ENCODE data around the gene MTR. TPM values are rescaled to one million over a fixed set of nuclear protein-coding genes. Genes with fewer than 3 reads are reported as not detected.

Gene MTR
- total and polyA plus RNA-seq, 2 experiments from 2014 or later = 17.2 to 25.9 TPM

DNA sequence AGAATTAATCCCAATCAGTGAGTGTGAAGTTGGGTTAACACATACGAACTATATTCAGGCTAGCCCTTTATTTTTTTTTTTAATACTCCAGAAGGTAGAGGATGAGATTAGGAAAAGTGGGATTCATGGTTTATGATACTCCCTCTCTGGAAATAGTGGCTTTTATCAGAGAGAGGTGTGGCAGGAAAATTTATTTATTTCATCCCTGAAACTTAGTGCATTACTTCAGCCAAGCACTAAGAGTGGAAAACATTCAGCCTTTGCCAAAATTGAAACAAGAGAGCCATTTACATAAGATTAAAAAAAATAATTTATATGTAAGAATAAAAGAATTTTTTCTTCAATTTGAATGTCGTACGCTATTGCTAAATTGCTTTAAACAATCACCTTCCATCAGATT is 35.0 kb downstream of the MTR start:
- 95 to 96% methylated on average over 3 of the region's 3 CpGs for WGBS, 2 experiments (ENCODE audit: low coverage in 1 of 2, low lambda C conversion rate in 2 of 2, missing lambda C conversion rate in 2 of 2)
- no peak overlapping the region for H3K27ac ChIP-seq
- no peaks in the 10 kb centered on the region for H4K20me1 ChIP-seq (ENCODE audit: insufficient read depth)
- H3K9me2 ChIP-seq (ENCODE audit: insufficient read depth) = no peaks in the 10 kb centered on the region
- no peaks in the 10 kb centered on the region for H3K79me2 ChIP-seq (ENCODE audit: insufficient read depth)
- no peak for TF ChIP-seq EZH2phosphoT487 (IDR thresholded peaks at IDR 0.05; ENCODE audit: insufficient read depth, low read depth)
- TF ChIP-seq EZH2 (IDR thresholded peaks at IDR 0.05; ENCODE audit: insufficient read depth, poor library complexity, severe bottlenecking) = no peak
- H3F3A ChIP-seq (ENCODE audit: insufficient read depth) = no peaks in the 10 kb centered on the region
- no peaks in the 10 kb centered on the region for H3K27me3 ChIP-seq (replicated peaks; ENCODE audit: insufficient read depth)
- H3K36me3 ChIP-seq (ENCODE audit: low read depth) = peaks cover 44% of the 10 kb centered on the region
- H3K9ac ChIP-seq = no peak overlapping the region
- in situ Hi-C loops (cut with MboI) = no loop called here
- H3K9me3 ChIP-seq (ENCODE audit: low read depth) = no peaks in the 10 kb centered on the region
- no peak overlapping the region for H3K4me2 ChIP-seq (ENCODE audit: unreplicated experiment)
- H3K4me3 ChIP-seq = no peak overlapping the region
- no peaks in the 10 kb centered on the region for H3K4me1 ChIP-seq (ENCODE audit: insufficient read depth)
- no peak for DNase-seq
- no peak overlapping the region for H2AFZ ChIP-seq

DNA sequence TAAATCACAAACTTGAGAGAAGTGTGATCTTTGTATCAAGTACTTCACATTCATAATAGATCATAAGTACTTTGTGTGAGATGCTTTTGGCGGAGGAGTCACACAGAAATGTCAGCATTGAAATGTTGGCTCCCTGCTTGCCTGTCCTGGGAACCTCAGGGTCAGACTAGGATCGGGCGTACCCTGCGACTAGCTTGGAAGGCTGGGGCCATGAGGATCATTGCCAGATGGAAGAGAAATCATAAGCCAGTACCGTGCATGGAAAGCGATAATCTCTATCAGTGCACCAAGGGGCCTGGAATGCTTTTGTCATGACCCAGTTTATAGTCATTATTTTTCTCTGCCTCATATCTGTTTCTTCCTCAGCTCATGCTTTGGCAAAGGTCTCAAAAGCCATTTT is 35.5 kb downstream of the MTR start:
- DNase-seq = no peak
- H3K36me3 ChIP-seq (ENCODE audit: low read depth) = peaks cover 47% of the 10 kb centered on the region
- in situ Hi-C loops (cut with MboI) = no loop called here

DNA sequence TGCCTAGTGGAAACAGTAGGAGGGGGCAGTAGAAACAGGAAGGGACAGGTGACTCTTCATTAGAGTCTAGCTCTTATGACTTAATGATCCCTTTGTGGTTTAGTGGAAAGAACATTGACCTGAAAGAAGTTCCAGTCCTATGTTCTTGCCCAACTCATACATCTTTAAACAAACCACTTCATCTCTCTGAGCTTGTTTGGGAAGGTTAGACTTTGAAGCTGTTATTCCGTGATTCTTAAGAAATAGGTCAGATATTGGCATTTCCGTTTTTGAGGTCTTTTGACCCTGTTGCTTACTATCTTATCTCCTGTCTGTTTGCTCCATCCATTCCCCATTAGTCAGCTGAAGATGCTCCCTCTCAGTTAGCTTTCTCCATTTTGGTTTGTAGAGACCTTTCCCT is 38.5 kb downstream of the MTR start:
- no peak overlapping the region for H3K4me2 ChIP-seq (ENCODE audit: unreplicated experiment)
- no peaks in the 10 kb centered on the region for H3K9me3 ChIP-seq (ENCODE audit: low read depth)
- no peaks in the 10 kb centered on the region for H3K27me3 ChIP-seq (replicated peaks; ENCODE audit: insufficient read depth)
- H4K20me1 ChIP-seq (ENCODE audit: insufficient read depth) = no peaks in the 10 kb centered on the region; the same call in 1 of the 2 replicates
- no peak for TF ChIP-seq EZH2phosphoT487 (IDR thresholded peaks at IDR 0.05; ENCODE audit: insufficient read depth, low read depth)
- TF ChIP-seq EZH2 (IDR thresholded peaks at IDR 0.05; ENCODE audit: insufficient read depth, poor library complexity, severe bottlenecking) = no peak
- no peak overlapping the region for H3K9ac ChIP-seq
- no peak overlapping the region for H2AFZ ChIP-seq
- H3K27ac ChIP-seq = no peak overlapping the region
- H3K9me2 ChIP-seq (ENCODE audit: insufficient read depth) = no peaks in the 10 kb centered on the region
- no peaks in the 10 kb centered on the region for H3F3A ChIP-seq (ENCODE audit: insufficient read depth)
- H3K4me3 ChIP-seq = no peak overlapping the region
- in situ Hi-C loops (cut with MboI) = no loop called here
- H3K36me3 ChIP-seq (ENCODE audit: low read depth) = peaks cover 64% of the 10 kb centered on the region
- no peaks in the 10 kb centered on the region for H3K4me1 ChIP-seq (ENCODE audit: insufficient read depth)
- 95 to 100% methylated on average over 2 of the region's 2 CpGs for WGBS, 2 experiments (ENCODE audit: low coverage in 1 of 2, low lambda C conversion rate in 2 of 2, missing lambda C conversion rate in 2 of 2)
- DNase-seq = no peak
- H3K79me2 ChIP-seq (ENCODE audit: insufficient read depth) = no peaks in the 10 kb centered on the region

More for the DNA sequence above, 35.5 kb downstream of the MTR start:
- Histone ChIP-seq H3K27ac (no peak overlapping the region), H2AFZ (no peak overlapping the region), H3K4me3 (no peak overlapping the region), H3K27me3 (replicated peaks; ENCODE audit: insufficient read depth) (no peaks in the 10 kb centered on the region), H3K79me2 (ENCODE audit: insufficient read depth) (no peaks in the 10 kb centered on the region), H3K9ac (no peak overlapping the region), H3K4me1 (ENCODE audit: insufficient read depth) (no peaks in the 10 kb centered on the region), H4K20me1 (ENCODE audit: insufficient read depth) (no peaks in the 10 kb centered on the region), H3K9me2 (ENCODE audit: insufficient read depth) (no peaks in the 10 kb centered on the region), H3K4me2 (ENCODE audit: unreplicated experiment) (no peak overlapping the region), H3F3A (ENCODE audit: insufficient read depth) (no peaks in the 10 kb centered on the region), H3K9me3 (ENCODE audit: low read depth) (no peaks in the 10 kb centered on the region)
- WGBS, 2 experiments (ENCODE audit: low coverage in 1 of 2, low lambda C conversion rate in 2 of 2, missing lambda C conversion rate in 2 of 2) = 81 to 83% methylated on average over 6 of the region's 6 CpGs
- TF ChIP-seq EZH2phosphoT487 (IDR thresholded peaks at IDR 0.05; ENCODE audit: insufficient read depth, low read depth) (no peak), EZH2 (IDR thresholded peaks at IDR 0.05; ENCODE audit: insufficient read depth, poor library complexity, severe bottlenecking) (no peak)

DNA sequence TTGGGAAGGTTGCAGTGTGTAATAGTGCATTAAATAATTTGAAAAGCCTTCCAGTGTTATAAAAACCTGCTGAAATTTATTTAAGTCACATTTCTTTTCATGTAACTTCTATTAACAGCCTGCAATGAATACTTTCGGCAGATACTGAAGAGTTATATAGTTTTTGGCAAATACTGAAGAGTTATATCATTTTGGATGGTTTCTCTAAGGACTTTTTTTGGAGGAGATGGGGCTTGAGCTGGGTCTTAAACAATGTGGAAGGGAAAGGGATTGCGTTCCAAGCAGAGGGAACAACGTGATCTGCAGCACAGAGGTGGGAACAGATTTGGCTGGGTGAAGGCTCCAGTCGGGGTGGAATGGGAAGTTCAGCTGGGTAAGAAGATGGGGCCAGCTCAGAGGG is 39.8 kb downstream of the MTR start:
- DNase-seq = no peak
- Histone ChIP-seq H3K4me1 (ENCODE audit: insufficient read depth) (no peaks in the 10 kb centered on the region), H3K4me2 (ENCODE audit: unreplicated experiment) (no peak overlapping the region), H3K27me3 (replicated peaks; ENCODE audit: insufficient read depth) (no peaks in the 10 kb centered on the region), H3K27ac (no peak overlapping the region), H4K20me1 (ENCODE audit: insufficient read depth) (no peaks in the 10 kb centered on the region; the same call in 1 of the 2 replicates), H3F3A (ENCODE audit: insufficient read depth) (no peaks in the 10 kb centered on the region), H3K36me3 (ENCODE audit: low read depth) (peaks cover 67% of the 10 kb centered on the region), H3K79me2 (ENCODE audit: insufficient read depth) (no peaks in the 10 kb centered on the region), H3K4me3 (no peak overlapping the region), H3K9ac (no peak overlapping the region), H2AFZ (no peak overlapping the region), H3K9me3 (ENCODE audit: low read depth) (no peaks in the 10 kb centered on the region), H3K9me2 (ENCODE audit: insufficient read depth) (no peaks in the 10 kb centered on the region)
- WGBS, 2 experiments (ENCODE audit: low coverage in 1 of 2, low lambda C conversion rate in 2 of 2, missing lambda C conversion rate in 2 of 2) = 84 to 94% methylated on average over 4 of the region's 4 CpGs
- TF ChIP-seq EZH2phosphoT487 (IDR thresholded peaks at IDR 0.05; ENCODE audit: insufficient read depth, low read depth) (no peak), EZH2 (IDR thresholded peaks at IDR 0.05; ENCODE audit: insufficient read depth, poor library complexity, severe bottlenecking) (no peak)
- in situ Hi-C loops (cut with MboI) = no loop called here

DNA sequence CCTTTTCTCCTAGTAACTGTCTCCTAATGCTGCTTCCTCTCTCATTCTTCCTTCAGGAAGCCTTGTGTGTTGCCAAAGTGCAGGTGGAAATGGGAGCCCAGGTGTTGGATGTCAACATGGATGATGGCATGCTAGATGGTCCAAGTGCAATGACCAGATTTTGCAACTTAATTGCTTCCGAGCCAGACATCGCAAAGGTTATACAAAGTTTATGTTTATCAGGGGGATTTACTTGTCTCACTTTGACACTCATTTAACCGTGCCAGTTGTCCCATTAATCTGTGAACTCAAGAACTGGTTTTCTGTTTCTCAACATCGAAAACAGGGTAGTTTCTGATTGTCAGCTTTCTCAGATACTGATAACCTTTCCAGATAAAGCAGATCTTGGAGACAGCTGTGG is 40.4 kb downstream of the MTR start:
- Histone ChIP-seq H3K4me2 (ENCODE audit: unreplicated experiment) (no peak overlapping the region), H3K9me2 (ENCODE audit: insufficient read depth) (no peaks in the 10 kb centered on the region), H3K4me3 (no peak overlapping the region), H3K79me2 (ENCODE audit: insufficient read depth) (no peaks in the 10 kb centered on the region), H3K4me1 (ENCODE audit: insufficient read depth) (no peaks in the 10 kb centered on the region), H3K9me3 (ENCODE audit: low read depth) (no peaks in the 10 kb centered on the region), H3K36me3 (ENCODE audit: low read depth) (peaks cover 66% of the 10 kb centered on the region), H2AFZ (no peak overlapping the region), H3F3A (ENCODE audit: insufficient read depth) (no peaks in the 10 kb centered on the region), H3K27me3 (replicated peaks; ENCODE audit: insufficient read depth) (no peaks in the 10 kb centered on the region), H4K20me1 (ENCODE audit: insufficient read depth) (no peaks in the 10 kb centered on the region; the same call in 1 of the 2 replicates), H3K9ac (no peak overlapping the region), H3K27ac (no peak overlapping the region)
- WGBS, 2 experiments (ENCODE audit: low coverage in 1 of 2, low lambda C conversion rate in 2 of 2, missing lambda C conversion rate in 2 of 2) = 83 to 89% methylated on average over 4 of the region's 4 CpGs
- no peak for TF ChIP-seq EZH2phosphoT487 (IDR thresholded peaks at IDR 0.05; ENCODE audit: insufficient read depth, low read depth)
- TF ChIP-seq EZH2 (IDR thresholded peaks at IDR 0.05; ENCODE audit: insufficient read depth, poor library complexity, severe bottlenecking) = no peak
- in situ Hi-C loops (cut with MboI) = no loop called here
- DNase-seq = no peak
